ENCODE measurements around the gene ANAPC2. TPM values are rescaled to one million over a fixed set of nuclear protein-coding genes. Genes with fewer than 3 reads are reported as not detected.

ANAPC2 gene
- total and polyA plus RNA-seq, 12 donors, result 23.7 to 69.6 (median 27.7) TPM

DNA sequence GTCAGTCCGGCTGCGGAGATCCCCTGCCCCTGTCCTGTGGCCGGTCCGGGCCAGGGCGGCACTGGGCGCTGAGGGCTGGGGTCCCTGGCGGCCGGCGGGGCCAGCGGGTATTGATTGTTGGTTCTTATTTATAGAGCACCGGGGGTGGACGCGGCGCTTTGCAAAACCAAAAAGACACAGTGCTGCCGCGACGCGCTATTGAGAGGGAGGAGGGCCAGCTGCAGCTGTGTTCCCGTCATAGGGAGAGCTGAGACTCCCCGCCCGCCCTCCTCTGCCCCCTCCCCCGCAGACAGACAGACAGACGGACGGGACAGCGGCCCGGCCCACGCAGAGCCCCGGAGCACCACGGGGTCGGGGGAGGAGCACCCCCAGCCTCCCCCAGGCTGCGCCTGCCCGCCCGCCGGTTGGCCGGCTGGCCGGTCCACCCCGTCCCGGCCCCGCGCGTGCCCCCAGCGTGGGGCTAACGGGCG, 21.0 kb downstream of the ANAPC2 start:
- intact Hi-C loops (cut with DNase I), result no loop called here
- H3K27ac ChIP-seq, result no peak overlapping the region
- no peaks in the 10 kb centered on the region for H3K36me3 ChIP-seq
- H3K4me1 ChIP-seq, result peaks cover 17 to 42% (median 32%) of the 10 kb centered on the region in 9 donors
- 27% methylated on average over 33 to 44 of the region's 44 CpGs for WGBS, 2 donors
- no peaks in the 10 kb centered on the region for H3K9me3 ChIP-seq
- H3K27me3 ChIP-seq, result peaks cover 63 to 99% (median 93%) of the 10 kb centered on the region in 7 donors
- H3K4me3 ChIP-seq, result peak overlapping the region in 1 of 10 donors; percentile 35
- TF ChIP-seq, protein P1, sequence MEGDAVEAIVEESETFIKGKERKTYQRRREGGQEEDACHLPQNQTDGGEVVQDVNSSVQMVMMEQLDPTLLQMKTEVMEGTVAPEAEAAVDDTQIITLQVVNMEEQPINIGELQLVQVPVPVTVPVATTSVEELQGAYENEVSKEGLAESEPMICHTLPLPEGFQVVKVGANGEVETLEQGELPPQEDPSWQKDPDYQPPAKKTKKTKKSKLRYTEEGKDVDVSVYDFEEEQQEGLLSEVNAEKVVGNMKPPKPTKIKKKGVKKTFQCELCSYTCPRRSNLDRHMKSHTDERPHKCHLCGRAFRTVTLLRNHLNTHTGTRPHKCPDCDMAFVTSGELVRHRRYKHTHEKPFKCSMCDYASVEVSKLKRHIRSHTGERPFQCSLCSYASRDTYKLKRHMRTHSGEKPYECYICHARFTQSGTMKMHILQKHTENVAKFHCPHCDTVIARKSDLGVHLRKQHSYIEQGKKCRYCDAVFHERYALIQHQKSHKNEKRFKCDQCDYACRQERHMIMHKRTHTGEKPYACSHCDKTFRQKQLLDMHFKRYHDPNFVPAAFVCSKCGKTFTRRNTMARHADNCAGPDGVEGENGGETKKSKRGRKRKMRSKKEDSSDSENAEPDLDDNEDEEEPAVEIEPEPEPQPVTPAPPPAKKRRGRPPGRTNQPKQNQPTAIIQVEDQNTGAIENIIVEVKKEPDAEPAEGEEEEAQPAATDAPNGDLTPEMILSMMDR (IDR thresholded peaks at IDR 0.05), result no peak
- DNase-seq (no peak), ATAC-seq (no peak)

DNA sequence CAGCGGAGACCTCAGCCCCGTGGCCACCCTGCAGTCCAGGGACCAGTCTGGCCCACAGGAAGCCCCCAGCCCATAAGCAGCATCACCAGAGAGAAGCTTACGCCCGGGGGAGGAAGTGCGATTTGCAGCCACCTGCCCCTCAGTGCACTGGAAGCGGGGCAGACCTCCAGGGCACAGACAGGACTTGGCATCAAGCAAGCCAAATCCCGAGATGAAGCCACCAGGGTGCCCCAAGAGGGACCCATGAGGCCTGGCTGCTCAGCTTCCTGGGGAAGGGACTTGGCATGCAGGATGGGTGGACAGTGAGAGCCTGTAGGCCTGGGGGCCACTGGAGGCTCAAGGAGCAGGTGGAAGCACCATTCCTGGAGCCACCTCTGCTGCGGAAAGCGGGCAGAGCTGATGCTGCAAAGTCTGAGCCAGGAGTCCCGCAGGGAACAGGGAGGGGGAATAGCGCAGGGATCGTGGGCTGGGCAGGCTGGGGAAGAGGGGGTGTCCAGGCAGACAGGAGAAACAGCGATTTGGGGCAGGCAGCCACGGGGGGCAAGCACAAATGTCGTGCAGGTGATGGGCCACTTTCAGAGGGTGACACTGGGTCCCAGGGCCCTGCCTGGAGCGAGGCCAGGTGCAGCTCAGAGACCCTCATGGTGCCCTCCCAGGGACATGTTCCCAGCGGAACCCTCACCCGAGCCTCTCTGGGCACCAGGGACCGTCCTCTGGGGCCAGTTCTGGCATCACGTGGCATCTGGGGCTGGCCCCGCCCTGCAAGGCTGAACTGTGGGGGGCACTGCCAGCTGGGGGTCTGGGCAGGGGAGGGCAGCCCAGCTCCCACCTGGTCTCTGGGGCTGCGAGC, 21.8 kb downstream of the ANAPC2 start:
- DNase-seq (no peak), ATAC-seq (no peak)
- Histone ChIP-seq H3K27me3 (peaks cover 70 to 99% (median 97%) of the 10 kb centered on the region in 7 donors), H3K4me1 (peaks cover 17 to 44% (median 39%) of the 10 kb centered on the region in 9 donors), H3K4me3 (no peak overlapping the region), H3K36me3 (no peaks in the 10 kb centered on the region), H3K9me3 (no peaks in the 10 kb centered on the region), H3K27ac (no peak overlapping the region)
- intact Hi-C loops (cut with DNase I), result no loop called here
- TF ChIP-seq, protein P1 (IDR thresholded peaks at IDR 0.05), result no peak
- 65 to 69% methylated on average over 22 of the region's 22 CpGs for WGBS, 2 donors

GRCh38 chr9:137165250-137165836, 23.0 kb downstream of the ANAPC2 start:
- DNase-seq, result no peak
- H3K9me3 ChIP-seq, result no peaks in the 10 kb centered on the region
- H3K4me1 ChIP-seq, result peaks cover 17 to 44% (median 39%) of the 10 kb centered on the region in 9 donors
- TF ChIP-seq, protein P1 (IDR thresholded peaks at IDR 0.05), result no peak
- H3K27me3 ChIP-seq, result peaks cover 78 to 100% (median 98%) of the 10 kb centered on the region in 7 donors
- no peak overlapping the region for H3K4me3 ChIP-seq
- intact Hi-C loops (cut with DNase I), result no loop called here
- 82 to 84% methylated on average over 32 of the region's 32 CpGs for WGBS, 2 donors
- H3K36me3 ChIP-seq, result no peaks in the 10 kb centered on the region
- H3K27ac ChIP-seq, result no peak overlapping the region
- no peak for ATAC-seq

DNA sequence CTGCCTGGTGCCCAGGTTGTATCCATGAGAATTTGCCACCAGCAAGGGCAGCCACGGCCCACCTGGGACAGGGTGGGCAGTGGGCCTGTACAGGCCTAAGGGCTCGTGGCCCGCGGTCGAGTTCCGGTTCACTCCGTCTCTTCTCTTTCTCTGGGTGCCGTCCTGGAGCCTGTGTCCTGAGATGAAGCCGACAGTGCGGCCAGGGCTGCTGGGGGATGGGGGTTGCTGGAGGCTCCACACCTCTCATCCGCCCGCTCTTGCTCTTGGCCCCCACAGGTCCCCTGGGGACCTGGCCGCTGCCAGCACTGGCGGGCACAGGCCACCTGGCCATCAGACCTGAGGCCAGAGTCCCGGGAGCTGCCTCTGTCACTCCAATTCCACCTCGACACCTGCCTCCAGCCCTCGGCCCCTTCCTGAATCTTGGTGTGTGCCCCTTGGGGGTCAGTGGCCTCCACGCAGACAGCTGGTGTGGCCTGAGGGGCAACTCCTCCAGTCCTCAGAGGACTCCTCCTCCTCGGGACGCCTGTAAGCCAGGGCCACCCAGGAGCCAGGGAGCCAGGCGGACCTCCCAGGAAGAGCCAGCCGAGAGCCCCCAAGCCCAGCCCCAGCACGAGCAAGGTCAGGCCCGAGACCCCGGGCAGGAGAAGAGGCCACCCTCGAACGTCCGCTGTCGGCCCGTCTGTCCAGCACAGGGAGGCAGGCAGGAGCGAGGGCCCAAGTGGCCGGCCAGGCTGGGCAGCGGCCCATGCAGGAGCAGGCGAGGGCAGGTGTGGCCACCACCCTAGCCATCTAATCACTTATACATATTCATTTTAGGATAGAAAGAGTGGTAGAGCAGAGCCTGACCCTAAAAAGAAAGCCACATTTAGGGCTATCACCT, 23.8 kb downstream of the ANAPC2 start:
- ATAC-seq, result no peak
- TF ChIP-seq, protein P1 (IDR thresholded peaks at IDR 0.05), result no peak
- intact Hi-C loops (cut with DNase I), result no loop called here
- no peak overlapping the region for H3K4me3 ChIP-seq
- WGBS, 2 donors, result 67 to 69% methylated on average over 34 of the region's 34 CpGs
- H3K9me3 ChIP-seq, result no peaks in the 10 kb centered on the region
- H3K27ac ChIP-seq, result no peak overlapping the region
- H3K4me1 ChIP-seq, result peaks cover 13 to 40% (median 37%) of the 10 kb centered on the region in 9 donors
- peaks cover 78 to 100% (median 98%) of the 10 kb centered on the region in 7 donors for H3K27me3 ChIP-seq
- DNase-seq, result no peak
- no peaks in the 10 kb centered on the region for H3K36me3 ChIP-seq

Measured in heart right ventricle (tissue), 16 donors.